Body of pancreas (tissue), 4 donors: ENCODE measurements around the gene KCNMB2. TPM values are rescaled to one million over a fixed set of nuclear protein-coding genes. Genes with fewer than 3 reads are reported as not detected.

Source experiments
- ATAC-seq: fragments of 150-250 bp; one replicate; pipeline ENCODE4 v1.9.1; 2016
- DNase-seq, 4 donors: peaks; one replicate each; pipeline ENCODE4 v3.0.0-alpha.2; 2019
- H3K27ac ChIP-seq, 4 donors: fragments of 200-600 bp; sonication (generic); 1 replicate in 3 of 4; 2 replicates in 1 of 4; pipeline versions ENCODE4 v1.5.1 to v1.6.1; 2016 to 2019; ENCODE audit warnings: mild to moderate bottlenecking in 1 of 4, mixed read lengths in 1 of 4, moderate library complexity in 1 of 4
- H3K27me3 ChIP-seq, 2 donors: fragments of 200-600 bp; sonication (generic); one replicate each; pipeline ENCODE4 v1.6.0; 2016; ENCODE audit warnings: mild to moderate bottlenecking in 1 of 2
- H3K36me3 ChIP-seq, 2 donors: fragments of 200-600 bp; sonication (generic); replicated peaks in 1 of 2; 2 replicates each; pipeline ENCODE4 v1.5.1; 2016; ENCODE audit warnings: low read depth in 2 of 2; ENCODE audit not compliant: insufficient read depth in 1 of 2
- H3K4me1 ChIP-seq: fragments of 200-600 bp; sonication (generic); one replicate; pipeline ENCODE4 v1.6.0; 2016
- H3K4me3 ChIP-seq, 2 donors: fragments of 200-600 bp; sonication (generic); 1 replicate in 1 of 2; 2 replicates in 1 of 2; pipeline ENCODE4 v1.5.1; 2016 to 2019
- H3K9me3 ChIP-seq, 3 donors: fragments of 200-600 bp; sonication (generic); 1 replicate in 2 of 3; 2 replicates in 1 of 3; pipeline ENCODE4 v1.5.1; 2016
- CTCF ChIP-seq, 7 experiments: fragments of 450-650 bp in 4 of 7; fragments of 200-600 bp in 3 of 7; sonication (generic) in 3 of 7; IDR thresholded peaks; one replicate each; pipeline ENCODE4 v1.5.1; 2016 to 2019; ENCODE audit warnings: antibody characterized with exemption in 7 of 7
- POLR2A ChIP-seq, 3 donors: fragments of 450-650 bp; IDR thresholded peaks; one replicate each; pipeline ENCODE4 v1.6.1; 2016; ENCODE audit warnings: antibody characterized with exemption in 3 of 3, mild to moderate bottlenecking in 2 of 3
- WGBS, 2 donors: methylation state at CpG; one replicate each; pipeline ENCODE4 v1.1.5; 2017; 5-methylcytosine and 5-hydroxymethylcytosine counted together
- intact Hi-C: fragments of 100-400 bp; cut with DNase I; formaldehyde crosslinking; loops from one replicate; pipeline ENCODE4 v1.15.1; 2023
- total RNA-seq, 2 donors: library from RNA; depleted of rRNA; stranded (reverse); fragments of >200 nt; gene quantifications; one replicate each; pipeline ENCODE4 v1.1.0, GENCODE V29; 2016

Gene KCNMB2
- total RNA-seq, 2 donors from 2014 or later, result 2.3 TPM; not detected in 1

- Histone ChIP-seq H3K4me3 (no peak overlapping the region), H3K36me3 (no peaks in the 10 kb centered on the region), H3K9me3 (no peaks in the 10 kb centered on the region), H3K27me3 (no peaks in the 10 kb centered on the region), H3K27ac (no peak overlapping the region), H3K4me1 (no peaks in the 10 kb centered on the region)
- no peak for TF ChIP-seq POLR2A (IDR thresholded peaks at IDR 0.05)
- TF ChIP-seq CTCF (IDR thresholded peaks at IDR 0.05), result no peak
- intact Hi-C loops, result no loop called here
- WGBS, 2 donors, result 61 to 68% methylated on average over 4 of the region's 4 CpGs
- ATAC-seq, result no peak
- no peak for DNase-seq
These were observed 178.9 kb downstream of the KCNMB2 start for GRCh38 chr3:178714925-178715832.

GRCh38 chr3:178718995-178719635 is 182.9 kb downstream of the KCNMB2 start:
- H3K4me3 ChIP-seq, result no peak overlapping the region
- no peaks in the 10 kb centered on the region for H3K4me1 ChIP-seq
- DNase-seq, result no peak
- no peaks in the 10 kb centered on the region for H3K27me3 ChIP-seq
- peaks cover 0 to 3% (median 0%) of the 10 kb centered on the region in 3 donors for H3K9me3 ChIP-seq
- intact Hi-C loops, result no loop called here
- WGBS, 2 donors, result 84 to 89% methylated on average over 1 of the region's 1 CpG
- H3K36me3 ChIP-seq, result no peaks in the 10 kb centered on the region
- no peak for ATAC-seq
- TF ChIP-seq POLR2A (IDR thresholded peaks at IDR 0.05) (no peak), CTCF (IDR thresholded peaks at IDR 0.05) (no peak)
- no peak overlapping the region for H3K27ac ChIP-seq

- Histone ChIP-seq H3K4me3 (no peak overlapping the region), H3K4me1 (no peaks in the 10 kb centered on the region), H3K27ac (no peak overlapping the region), H3K36me3 (no peaks in the 10 kb centered on the region), H3K27me3 (no peaks in the 10 kb centered on the region), H3K9me3 (no peaks in the 10 kb centered on the region)
- intact Hi-C loops, result no loop called here
- DNase-seq (no peak), ATAC-seq (no peak)
- 79 to 84% methylated on average over 4 of the region's 4 CpGs for WGBS, 2 donors
- TF ChIP-seq POLR2A (IDR thresholded peaks at IDR 0.05) (no peak), CTCF (IDR thresholded peaks at IDR 0.05) (no peak)
These were observed 196.6 kb downstream of the KCNMB2 start for GRCh38 chr3:178732824-178733223.

GRCh38 chr3:178735032-178735674 is 198.9 kb downstream of the KCNMB2 start:
- Histone ChIP-seq H3K27me3 (no peaks in the 10 kb centered on the region), H3K36me3 (no peaks in the 10 kb centered on the region), H3K4me3 (no peak overlapping the region), H3K9me3 (no peaks in the 10 kb centered on the region), H3K4me1 (no peaks in the 10 kb centered on the region), H3K27ac (no peak overlapping the region)
- 69 to 71% methylated on average over 4 of the region's 4 CpGs for WGBS, 2 donors
- no peak for TF ChIP-seq POLR2A (IDR thresholded peaks at IDR 0.05)
- TF ChIP-seq CTCF (IDR thresholded peaks at IDR 0.05), result no peak
- intact Hi-C loops, result no loop called here
- DNase-seq (no peak), ATAC-seq (no peak)
